RWPE2 (cell line): ENCODE measurements around the gene MEIOC.

Experiments used
- ATAC-seq: fragments of 200-7000 bp; cut with Tn5 transposase; 3 replicates; pipeline ENCODE4 v1.9.1; 2021; ENCODE audit warnings: low read depth
- DNase-seq: peaks from one replicate; pipeline ENCODE4 v3.0.0-alpha.2; 2020; ENCODE audit warnings: low spot score
- H3K27ac ChIP-seq: fragments of 450-650 bp; 2 replicates; pipeline ENCODE4 v1.5.1; 2017; ENCODE audit warnings: mild to moderate bottlenecking; ENCODE audit not compliant: poor library complexity, severe bottlenecking
- H3K27me3 ChIP-seq: fragments of 250-450 bp; sonication (Bioruptor Pico); 2 replicates; pipeline ENCODE4 v1.5.1; 2021; ENCODE audit warnings: mild to moderate bottlenecking, moderate library complexity; ENCODE audit not compliant: insufficient read depth, poor library complexity, severe bottlenecking
- H3K36me3 ChIP-seq: fragments of 250-450 bp; sonication (Bioruptor Pico); 2 replicates; pipeline ENCODE4 v1.5.1; 2020; ENCODE audit warnings: low read depth, mild to moderate bottlenecking, moderate library complexity
- H3K4me1 ChIP-seq: fragments of 250-450 bp; sonication (Bioruptor Pico); 2 replicates; pipeline ENCODE4 v1.5.1; 2021; ENCODE audit warnings: mild to moderate bottlenecking, moderate library complexity; ENCODE audit not compliant: insufficient read depth, poor library complexity, severe bottlenecking
- H3K4me3 ChIP-seq: fragments of 250-450 bp; sonication (Bioruptor Pico); 2 replicates; pipeline ENCODE4 v1.5.1; 2021; ENCODE audit warnings: mild to moderate bottlenecking, moderate library complexity; ENCODE audit not compliant: severe bottlenecking
- H3K9me3 ChIP-seq: fragments of 250-450 bp; sonication (Bioruptor Pico); 2 replicates; pipeline ENCODE4 v1.5.1; 2021; ENCODE audit warnings: mild to moderate bottlenecking, moderate library complexity; ENCODE audit not compliant: severe bottlenecking
- TF ChIP-seq, protein P1 (sequence below): fragments of 450-650 bp; IDR thresholded peaks from one replicate; pipeline ENCODE4 v1.5.1; 2017; ENCODE audit warnings: mild to moderate bottlenecking, moderate library complexity; ENCODE audit not compliant: poor library complexity, severe bottlenecking

The MEIOC gene

DNA sequence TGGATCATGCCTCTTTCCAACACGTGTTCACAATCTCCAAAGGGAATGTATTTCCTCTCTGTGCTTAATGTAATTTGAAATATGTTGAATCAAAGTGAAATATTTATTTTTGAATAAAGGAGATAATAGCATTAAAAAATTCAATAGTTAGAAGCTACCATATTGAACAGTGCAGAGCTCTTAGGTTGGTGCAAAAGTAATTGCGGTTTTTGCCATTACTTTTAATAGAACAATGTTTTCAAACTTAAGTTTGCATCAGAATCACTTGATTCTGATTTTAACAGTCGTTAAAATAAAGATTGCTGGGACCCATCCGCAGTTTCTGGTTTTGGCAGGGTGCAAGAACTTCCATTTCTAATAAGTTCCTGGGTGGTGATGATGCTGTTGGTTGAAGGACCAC lies 10.0 kb upstream of the MEIOC start:
- no peak for DNase-seq
- ATAC-seq, result no peak
- TF ChIP-seq, protein P1, sequence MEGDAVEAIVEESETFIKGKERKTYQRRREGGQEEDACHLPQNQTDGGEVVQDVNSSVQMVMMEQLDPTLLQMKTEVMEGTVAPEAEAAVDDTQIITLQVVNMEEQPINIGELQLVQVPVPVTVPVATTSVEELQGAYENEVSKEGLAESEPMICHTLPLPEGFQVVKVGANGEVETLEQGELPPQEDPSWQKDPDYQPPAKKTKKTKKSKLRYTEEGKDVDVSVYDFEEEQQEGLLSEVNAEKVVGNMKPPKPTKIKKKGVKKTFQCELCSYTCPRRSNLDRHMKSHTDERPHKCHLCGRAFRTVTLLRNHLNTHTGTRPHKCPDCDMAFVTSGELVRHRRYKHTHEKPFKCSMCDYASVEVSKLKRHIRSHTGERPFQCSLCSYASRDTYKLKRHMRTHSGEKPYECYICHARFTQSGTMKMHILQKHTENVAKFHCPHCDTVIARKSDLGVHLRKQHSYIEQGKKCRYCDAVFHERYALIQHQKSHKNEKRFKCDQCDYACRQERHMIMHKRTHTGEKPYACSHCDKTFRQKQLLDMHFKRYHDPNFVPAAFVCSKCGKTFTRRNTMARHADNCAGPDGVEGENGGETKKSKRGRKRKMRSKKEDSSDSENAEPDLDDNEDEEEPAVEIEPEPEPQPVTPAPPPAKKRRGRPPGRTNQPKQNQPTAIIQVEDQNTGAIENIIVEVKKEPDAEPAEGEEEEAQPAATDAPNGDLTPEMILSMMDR, result no peak

DNA sequence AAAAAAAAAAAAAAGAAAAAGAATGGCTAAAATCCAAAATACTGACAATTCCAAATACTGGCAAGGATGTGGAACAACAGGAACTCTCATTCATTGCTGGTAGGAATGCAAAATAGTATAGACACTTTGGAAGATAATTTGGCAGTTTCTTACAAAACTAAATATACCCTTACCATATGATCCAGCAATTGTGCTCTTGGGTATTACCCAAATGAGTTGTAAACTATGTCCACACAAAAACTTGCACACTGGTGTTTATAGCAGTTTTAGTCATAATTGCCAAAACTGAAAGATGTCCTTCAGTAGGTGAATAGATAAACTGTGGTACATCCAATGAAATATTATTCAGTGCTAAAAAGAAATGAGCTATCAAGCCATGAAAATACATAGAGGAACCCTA lies 8.5 kb upstream of the MEIOC start:
- TF ChIP-seq, protein P1, result no peak
- DNase-seq (no peak), ATAC-seq (no peak)

More for the DNA sequence above, 10.0 kb upstream of the MEIOC start:
- Histone ChIP-seq H3K27me3 (no peaks in the 10 kb centered on the region), H3K27ac (no peak overlapping the region), H3K36me3 (no peaks in the 10 kb centered on the region), H3K9me3 (no peaks in the 10 kb centered on the region), H3K4me3 (no peak overlapping the region), H3K4me1 (no peaks in the 10 kb centered on the region)

DNA sequence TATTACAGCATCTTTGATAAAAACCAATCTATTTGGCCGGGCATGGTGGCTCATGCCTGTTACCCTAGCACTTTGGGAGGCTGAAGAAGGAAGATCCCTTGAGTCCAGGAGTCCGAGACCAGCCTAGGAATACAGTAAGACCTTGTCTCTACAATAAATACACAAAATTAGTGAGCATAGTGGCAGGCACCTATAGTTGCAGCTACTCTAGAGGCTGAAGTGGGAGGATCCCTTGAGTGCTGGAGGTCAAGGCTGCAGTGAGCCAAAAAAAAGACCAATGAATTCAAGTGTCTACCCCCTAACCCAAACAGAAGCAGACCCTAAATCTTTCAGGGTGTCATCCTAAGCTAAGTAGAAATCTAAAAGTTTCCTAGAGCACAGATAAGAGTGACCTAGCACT lies 7.3 kb upstream of the MEIOC start:
- Histone ChIP-seq H3K27ac (no peak overlapping the region), H3K9me3 (no peaks in the 10 kb centered on the region), H3K36me3 (no peaks in the 10 kb centered on the region), H3K27me3 (no peaks in the 10 kb centered on the region), H3K4me1 (no peaks in the 10 kb centered on the region), H3K4me3 (no peak overlapping the region)
- no peak for DNase-seq
- TF ChIP-seq, protein P1, result no peak
- no peak for ATAC-seq

More for the DNA sequence above, 8.5 kb upstream of the MEIOC start:
- no peak overlapping the region for H3K27ac ChIP-seq
- H3K36me3 ChIP-seq, result no peaks in the 10 kb centered on the region
- H3K4me1 ChIP-seq, result no peaks in the 10 kb centered on the region
- no peak overlapping the region for H3K4me3 ChIP-seq
- H3K27me3 ChIP-seq, result no peaks in the 10 kb centered on the region
- no peaks in the 10 kb centered on the region for H3K9me3 ChIP-seq

DNA sequence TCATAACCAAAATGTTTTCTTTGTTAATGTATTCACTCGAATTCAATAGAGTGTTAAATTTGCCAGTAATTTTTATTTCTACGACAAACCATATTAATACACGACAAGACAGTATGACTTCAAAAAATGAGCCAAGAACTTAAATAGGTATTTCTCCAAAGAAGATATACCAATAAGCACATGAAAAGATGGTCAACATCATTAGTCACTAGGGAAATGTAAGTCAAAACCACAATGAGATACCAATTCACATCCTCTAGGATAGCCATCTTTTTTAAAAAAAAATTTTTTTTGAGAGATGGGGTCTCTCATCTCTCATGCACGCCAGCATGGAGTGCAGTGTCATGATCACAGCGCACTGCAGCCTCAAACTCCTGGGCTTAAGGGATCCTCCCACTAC lies 5.0 kb upstream of the MEIOC start:
- H3K4me1 ChIP-seq, result no peaks in the 10 kb centered on the region
- no peaks in the 10 kb centered on the region for H3K27me3 ChIP-seq
- no peak overlapping the region for H3K4me3 ChIP-seq
- H3K27ac ChIP-seq, result no peak overlapping the region
- TF ChIP-seq, protein P1, result no peak
- H3K9me3 ChIP-seq, result no peaks in the 10 kb centered on the region
- no peaks in the 10 kb centered on the region for H3K36me3 ChIP-seq
- DNase-seq (no peak), ATAC-seq (no peak)

DNA sequence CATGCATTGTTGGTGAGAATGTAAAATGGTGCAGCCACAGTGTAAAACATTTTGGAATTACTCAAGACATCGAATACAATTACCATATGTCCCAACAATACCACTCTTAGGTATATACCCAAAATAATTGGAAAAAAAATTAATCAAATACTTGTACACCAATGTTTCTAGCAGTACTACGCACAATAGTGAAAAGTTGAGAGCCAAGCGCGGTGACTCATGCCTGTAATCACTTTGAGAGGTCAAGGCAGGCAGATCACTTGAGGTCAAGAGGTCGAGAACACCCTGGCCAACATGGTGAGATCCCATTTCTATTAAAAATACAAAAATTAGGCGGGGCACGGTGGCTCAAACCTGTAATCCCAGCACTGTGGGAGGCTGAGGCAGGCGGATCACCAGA lies 3.5 kb upstream of the MEIOC start:
- Histone ChIP-seq H3K36me3 (no peaks in the 10 kb centered on the region), H3K27me3 (no peaks in the 10 kb centered on the region), H3K9me3 (no peaks in the 10 kb centered on the region), H3K4me1 (no peaks in the 10 kb centered on the region), H3K4me3 (no peak overlapping the region), H3K27ac (no peak overlapping the region)
- ATAC-seq (no peak), DNase-seq (no peak)
- TF ChIP-seq, protein P1, result no peak
